HG03439 (cell line): Measurements from ENCODE around the gene KANSL1L.

Source experiments
- ATAC-seq: cut with Tn5 transposase; IDR thresholded peaks from one replicate; pipeline ENCODE4 v1.9.1; 2021; ENCODE audit warnings: mild to moderate bottlenecking, moderate library complexity; ENCODE audit not compliant: unreplicated experiment

KANSL1L gene

DNA sequence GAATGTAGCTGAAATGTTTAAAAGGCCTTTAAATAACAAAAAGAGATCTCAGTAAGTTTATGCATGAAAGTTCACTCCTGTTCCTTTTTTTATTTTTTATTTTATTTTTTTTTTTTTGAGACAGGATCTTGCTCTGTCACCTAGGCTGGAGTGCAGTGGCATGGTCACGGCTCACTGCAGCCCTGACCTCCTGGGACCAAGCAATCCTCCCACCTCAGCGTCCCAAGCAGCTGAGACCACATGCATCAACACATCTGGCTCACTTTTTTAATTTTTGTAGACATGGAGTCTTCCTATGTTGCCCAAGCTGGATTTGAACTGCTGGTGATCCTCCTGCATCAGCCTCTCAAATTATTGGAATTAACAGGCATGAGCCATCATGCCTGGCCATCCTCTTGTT lies 84.3 kb downstream of the KANSL1L start:
- no peak for ATAC-seq

DNA sequence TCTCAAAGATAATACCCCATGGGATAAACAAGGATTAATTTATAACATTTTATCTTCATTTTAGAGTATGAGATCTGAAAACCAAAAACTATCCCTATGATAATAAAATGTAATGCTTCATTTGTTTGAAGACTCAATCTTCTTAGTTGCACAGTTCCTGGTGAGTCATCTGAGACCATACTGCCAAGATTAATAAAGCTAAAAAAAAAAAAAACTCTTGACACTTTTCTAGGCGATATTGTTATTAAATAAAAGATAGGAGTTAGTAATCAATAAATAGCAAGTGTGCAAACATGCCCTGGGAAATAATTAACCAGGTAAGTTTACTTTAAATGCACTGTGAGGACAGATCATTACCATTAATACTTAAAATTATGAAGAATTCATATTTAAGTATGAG lies 84.9 kb downstream of the KANSL1L start:
- ATAC-seq = no peak

DNA sequence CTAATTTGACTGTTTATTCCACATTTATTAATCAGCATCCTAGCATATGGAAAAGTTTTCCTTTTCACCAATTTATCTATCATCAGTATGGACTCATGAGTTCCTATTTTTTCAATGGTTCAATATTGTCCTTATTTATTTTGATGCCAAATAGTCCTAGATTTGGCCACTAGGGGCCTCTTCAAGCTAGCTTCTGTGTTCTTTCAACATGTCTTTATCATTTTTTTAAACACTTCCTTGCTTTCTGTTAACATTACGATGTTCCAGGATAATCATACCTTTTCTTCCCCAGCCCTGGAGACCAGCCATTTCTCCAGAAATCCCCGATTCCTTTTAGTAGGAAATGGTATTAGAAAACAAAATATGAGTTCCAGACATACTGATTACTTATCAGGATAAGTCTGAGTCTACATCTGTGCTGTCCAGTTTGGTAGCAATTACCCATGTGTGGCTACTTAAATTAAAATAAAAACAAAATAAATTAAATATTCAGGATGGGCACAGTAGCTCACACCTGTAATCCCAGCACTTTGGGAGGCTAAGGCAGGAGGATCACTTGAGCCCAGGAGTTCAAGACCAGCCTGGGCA lies 98.2 kb downstream of the KANSL1L start:
- ATAC-seq = peak; percentile 77

DNA sequence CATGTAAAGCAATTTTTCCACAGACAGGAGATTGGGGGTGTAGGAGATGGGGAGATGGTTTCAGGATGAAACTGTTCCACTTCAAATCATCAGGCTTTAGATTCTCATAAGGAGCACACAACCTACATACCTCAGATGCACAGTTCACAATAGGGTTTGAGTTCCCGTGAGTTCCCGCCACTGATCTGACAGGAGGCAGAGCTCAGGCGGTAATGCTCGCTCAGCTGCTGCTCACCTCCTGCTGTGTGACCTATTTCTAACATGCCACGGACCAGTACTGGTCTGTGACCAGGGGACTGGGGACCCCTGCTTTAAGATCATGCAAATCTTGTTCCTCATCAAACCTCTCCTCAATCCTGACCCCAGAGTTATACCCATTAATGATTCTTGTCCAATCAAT lies 98.7 kb downstream of the KANSL1L start:
- ATAC-seq = no peak

DNA sequence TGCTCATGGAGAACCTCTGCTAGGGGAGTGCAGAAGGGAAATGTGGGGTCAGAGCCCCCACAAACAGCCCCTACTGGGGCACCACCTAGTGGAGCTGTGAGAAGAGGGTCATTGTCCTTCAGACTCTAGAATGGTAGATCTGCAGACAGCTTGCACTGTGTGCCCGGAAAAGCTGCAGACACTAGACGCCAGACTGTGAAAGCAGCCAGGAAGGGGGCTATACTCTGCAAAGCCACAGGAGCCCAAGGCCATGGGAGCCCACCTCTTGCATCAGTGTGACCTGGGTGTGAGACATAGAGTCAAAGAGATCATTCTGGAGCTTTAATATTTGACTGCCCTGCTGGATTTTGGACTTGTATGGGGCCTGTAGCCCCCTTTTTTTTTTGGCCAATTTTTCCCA lies 107.9 kb downstream of the KANSL1L start:
- ATAC-seq = no peak

DNA sequence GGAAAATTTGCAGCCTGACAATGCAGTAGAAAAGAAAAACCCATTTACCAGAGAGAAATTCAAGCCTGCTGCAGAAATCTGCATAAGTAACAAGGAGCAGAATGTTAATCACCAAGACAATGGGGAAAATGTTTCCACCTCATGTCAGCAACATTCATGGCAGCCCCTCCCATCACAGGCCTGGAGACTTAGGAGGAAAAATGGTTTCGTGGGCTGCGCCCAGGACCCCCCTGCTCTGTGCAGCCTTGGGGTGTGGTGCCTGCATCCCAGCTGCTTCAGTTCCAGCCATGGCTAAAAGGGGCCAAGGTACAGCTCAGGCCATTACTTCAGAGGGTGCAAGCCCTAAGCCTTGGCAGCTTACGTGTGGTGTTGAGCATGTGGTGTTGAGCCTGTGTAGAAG lies 115.4 kb downstream of the KANSL1L start:
- no peak for ATAC-seq

DNA sequence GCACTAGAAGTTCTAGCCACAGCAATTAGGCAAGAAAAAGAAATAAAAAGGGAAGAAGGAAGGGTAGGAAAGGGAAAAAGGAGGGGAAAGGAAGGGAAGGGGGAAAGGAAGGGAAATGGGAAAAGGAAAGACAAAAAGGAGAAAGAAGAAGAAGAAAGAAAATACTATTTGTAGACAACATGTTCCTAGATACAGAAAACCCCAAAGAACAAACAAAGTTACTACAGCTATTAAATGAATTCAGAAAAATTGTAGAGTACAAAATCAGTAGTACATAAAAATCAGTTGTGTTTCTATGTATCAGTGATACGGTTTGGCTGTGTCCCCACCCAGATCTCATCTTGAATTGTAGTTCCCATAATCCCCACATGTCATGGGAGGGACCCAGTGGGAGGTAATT lies 116.5 kb downstream of the KANSL1L start:
- ATAC-seq = no peak

DNA sequence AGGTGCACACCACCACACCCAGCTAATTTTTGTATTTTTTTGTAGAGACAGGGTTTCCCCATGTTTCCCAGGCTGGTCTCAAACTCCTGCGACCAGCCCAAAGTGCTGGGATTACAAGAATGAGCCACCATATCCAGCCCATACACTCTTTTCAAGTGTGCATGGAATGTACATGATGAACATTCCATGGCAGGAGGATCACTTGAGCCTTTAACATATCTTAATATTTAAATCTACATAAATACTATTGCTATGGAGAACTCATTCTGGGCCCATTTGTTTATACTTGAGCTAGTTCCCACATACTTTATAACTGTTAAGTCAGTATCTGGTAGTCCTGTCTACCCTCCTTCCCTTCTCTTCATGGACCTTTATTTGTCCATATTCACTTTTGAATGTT lies 120.3 kb downstream of the KANSL1L start:
- ATAC-seq = no peak

DNA sequence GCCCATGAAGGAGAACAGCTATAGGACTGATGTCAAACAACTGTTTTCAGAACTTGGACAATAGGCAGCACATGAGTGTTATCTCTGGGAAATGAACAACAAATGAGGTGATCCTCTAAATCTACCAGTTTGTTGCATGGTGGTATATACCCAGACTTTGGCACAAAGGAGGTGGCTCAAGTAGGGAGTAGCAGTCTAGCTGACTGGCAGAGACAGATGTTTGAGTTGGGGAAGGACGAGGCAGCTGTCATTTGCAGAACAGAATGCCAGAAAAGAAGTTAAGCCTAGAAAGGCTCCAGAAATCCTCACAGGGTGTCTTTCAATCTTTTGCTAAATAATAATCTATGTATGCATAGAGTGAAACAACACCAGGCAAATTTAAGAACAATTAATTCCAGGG lies 121.4 kb downstream of the KANSL1L start:
- no peak for ATAC-seq

DNA sequence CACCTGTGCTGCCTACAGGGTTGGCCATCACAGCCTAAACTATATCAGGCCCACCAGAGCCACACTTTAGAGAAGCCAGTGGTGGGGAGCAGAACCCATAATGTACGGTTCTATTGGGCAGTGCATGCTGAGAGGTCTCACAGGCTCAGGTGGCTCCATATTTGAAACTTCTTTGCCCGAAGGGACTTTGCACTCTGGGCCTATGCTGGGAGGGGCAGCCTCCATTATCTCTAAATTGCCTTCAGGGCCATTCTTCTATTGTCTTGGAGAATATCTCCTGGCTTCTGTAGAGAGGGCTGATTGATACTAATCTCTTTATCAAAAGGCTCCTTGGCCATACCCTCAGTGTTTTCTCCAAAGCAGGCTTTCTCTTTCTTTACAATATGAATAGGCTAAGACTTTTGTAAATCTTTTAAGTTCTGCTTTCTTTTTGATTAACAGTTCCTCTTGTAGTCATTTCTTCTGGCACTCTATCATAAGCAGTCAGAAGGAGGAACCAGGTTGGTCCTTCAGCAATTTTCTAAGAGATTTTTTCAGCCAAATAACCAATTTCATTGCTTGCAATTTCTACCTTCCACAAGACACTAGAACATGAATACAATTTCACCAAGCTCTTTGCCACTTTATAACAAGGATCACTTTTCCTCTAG lies 124.2 kb downstream of the KANSL1L start:
- no peak for ATAC-seq

DNA sequence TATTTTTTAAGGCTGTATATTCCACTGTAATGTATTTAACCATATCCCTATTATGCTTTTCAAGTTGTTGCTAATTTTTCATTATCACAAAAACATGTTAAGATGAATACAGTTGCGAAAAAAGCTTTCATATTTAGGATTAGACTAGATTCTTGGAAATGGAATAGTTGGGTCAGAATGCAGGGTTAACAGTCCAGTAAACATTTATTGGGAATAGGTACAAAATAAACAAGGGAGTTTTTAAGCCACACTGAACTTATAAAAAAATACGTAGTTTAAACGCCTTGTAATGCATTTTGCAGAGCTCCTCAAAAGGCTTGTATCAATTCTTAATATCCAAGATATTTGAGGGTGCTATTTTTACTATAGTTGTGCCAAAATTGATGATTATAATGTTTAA lies 133.1 kb downstream of the KANSL1L start:
- ATAC-seq = no peak

DNA sequence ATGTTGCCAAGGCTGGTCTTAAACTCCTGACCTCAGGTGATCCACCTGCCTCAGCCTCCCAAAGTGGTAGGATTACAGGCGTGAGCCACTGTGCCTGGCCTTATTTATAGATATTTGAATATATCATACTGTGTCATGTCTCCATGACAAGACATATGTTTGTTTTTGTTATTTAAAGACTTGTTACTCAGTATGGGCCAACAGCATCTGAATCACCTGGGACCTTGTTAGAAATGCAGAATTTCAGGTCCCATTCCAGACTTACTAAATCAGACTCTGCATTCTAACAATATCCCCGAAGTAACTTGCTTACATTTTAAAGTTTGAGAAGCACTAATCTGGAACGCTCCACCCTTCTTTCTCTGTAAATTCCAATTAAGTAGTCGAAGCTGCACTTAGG lies 135.5 kb downstream of the KANSL1L start:
- no peak for ATAC-seq

DNA sequence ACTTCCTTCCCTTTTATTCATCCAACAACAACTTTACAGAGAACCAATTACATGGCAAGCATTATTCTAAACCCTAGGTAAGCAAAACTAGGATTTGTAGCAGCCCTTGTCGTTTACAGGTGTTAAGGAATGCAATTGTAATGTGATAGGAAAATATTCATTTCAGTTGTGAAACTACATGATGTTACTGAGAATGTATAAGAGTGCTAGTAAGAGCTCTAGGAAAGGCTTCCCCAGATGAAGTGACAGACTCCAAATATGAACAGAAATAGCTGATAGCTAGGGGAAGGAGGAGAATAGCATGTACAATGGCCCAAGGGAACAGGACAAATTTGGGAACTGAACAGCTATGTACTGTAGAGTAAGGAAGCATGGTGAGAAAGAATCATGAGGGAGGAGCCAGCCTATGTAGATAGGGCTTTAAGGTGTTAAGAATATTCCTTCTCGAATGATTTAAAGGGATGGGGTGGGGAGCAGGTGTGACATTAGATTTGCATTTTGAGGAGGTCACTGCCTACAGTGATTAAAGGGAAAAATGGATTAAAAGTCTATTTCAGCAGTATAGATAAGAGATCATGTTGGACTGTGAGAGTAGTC lies 137.0 kb downstream of the KANSL1L start:
- no peak for ATAC-seq

DNA sequence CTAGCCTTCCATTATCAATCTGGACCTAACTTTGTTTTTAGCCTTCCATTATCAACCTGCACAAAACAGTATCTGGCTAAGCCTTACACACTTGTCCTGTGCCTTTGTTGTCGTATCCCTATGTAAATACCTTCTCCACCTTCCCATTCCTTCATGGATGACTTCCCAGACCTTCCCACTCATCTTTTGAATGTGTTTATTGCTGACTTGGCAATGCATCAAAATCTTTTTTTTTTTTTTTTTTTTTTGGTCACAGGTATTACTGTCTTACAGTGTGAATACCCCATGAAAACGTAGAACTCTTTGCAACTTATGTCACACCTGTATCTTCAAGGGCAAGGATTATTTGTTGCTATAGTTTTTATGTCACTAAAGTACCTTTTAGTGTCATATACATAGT lies 143.0 kb downstream of the KANSL1L start:
- no peak for ATAC-seq

DNA sequence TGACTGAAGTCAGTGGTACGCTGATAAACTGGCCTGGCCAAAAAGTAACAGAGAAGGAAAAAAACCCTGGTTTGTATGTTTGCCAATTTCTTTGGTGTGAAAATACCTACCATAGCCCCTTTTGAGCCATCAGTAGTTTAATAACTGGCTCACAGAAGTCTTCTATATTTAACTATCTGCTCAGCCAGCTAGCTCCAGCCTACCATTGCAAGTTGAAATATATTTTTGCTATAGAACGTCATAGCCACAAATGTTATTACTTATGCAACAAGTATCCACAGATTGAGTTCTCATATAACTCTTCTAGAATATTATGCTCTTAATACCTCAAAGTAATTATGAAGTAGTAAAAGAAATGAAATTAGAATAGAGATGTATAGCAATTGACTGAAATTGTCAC lies 143.6 kb downstream of the KANSL1L start:
- ATAC-seq = no peak

DNA sequence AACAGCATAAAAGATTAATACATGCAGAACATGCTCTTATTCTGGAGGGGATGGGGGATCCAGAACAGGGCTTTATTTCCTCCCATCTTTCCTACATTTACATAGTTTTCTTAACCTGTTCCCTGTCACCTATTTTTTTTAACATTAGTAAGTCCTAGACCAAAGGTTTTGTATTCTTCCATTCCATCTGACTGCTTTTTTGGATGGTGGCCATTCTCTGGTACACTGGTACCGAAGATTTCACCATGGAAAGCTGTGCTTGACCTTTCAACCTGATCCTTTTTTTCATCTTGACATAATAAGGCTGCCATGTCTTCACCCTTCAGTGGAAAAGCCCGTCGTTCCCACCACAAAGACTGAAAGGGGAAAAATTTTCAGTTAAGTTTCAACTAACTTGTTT lies 148.4 kb downstream of the KANSL1L start:
- ATAC-seq = no peak

DNA sequence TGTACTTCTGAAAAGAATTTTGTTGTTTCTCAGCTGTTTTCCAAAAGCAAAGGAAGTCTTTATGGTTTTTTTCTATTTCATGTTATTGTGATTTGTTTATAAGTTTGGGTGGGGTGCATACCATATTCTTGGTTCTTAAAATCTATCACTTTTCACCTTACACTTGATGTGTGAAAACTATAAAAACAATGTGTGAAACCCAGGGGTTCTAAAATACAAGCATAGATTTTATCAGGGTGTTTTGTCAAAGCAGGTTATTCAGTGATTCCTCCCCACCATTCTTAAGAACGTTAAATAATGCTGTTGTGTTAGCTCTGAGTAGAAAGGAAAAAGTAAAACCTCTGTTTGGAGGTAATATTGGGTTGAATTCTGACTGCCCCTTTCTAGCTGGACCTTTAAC lies 151.1 kb downstream of the KANSL1L start:
- ATAC-seq = no peak

DNA sequence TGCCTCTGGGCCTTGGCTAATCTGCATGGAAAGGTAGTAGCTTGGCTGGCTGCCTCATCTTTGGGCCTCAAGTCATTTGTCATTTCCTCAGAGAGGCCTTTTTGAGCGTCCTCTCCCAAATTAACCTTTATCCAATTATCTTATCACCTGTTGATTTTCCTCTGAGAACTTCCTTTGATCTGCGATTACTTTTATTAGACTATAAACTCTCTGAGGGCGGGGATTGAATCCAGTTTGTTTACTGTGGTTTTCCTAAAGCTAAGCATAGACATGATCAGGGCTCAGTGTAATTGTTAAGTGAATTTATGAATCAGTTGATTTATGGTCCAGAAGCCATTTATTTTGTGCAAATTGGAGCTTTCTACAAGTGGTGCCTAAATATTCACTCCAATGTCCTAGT lies 161.3 kb downstream of the KANSL1L start:
- ATAC-seq = no peak

DNA sequence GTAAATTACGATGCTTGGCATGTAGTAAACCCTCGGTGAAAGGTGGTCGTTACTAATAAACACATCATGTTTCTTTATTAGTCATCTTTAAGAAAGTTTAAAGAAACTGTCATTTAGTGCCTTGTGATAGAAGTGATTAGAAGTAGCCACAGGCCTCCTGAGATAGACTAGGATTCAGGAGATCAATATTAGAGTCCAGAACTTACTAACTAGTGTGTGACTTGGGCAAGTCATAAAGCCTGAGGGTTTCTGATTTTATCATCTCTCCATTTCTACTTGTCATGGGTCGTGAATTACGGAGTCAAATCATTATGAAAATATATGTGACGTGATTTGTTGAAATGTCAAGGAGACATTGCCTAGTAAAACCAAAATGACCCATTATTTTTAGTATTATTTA lies 162.1 kb downstream of the KANSL1L start:
- no peak for ATAC-seq

DNA sequence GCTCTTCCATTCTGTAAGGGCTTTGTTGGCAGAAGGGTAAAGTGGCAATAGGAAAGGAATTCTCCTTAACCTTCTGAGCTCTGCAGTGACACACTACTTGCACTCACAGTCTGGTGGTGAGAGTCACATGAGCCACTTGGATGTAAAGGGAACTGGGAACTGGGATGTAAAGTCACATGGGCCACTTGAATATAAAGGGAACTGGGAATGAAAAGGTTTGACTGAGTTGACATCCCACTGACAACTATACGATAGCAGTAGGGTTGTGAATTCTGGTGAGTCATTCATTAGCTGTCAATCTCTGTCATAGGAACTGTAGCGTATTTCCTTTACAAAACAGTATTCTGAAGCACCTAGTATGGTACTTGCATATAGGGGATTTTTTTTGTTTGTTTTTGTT lies 163.3 kb downstream of the KANSL1L start:
- no peak for ATAC-seq

DNA sequence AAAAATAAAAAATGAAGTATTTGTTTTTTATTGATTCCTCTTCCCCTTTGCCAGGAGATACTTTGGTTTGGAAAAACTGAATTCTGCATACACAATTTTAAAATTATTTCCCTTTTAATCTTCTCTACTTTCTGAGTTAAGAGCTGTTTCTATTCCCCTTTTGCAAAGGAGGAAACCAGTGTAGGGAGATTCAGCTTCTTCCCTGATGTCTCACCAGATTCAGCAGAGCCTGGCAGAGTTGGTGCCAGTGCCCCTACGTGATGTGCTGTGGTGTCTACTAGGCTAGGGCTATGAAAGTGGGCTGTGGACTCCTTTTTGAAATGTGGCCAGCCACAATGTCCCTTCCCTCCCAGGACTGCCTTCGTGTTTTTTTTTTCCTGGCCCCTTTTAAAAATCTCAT lies 166.3 kb downstream of the KANSL1L start:
- no peak for ATAC-seq

DNA sequence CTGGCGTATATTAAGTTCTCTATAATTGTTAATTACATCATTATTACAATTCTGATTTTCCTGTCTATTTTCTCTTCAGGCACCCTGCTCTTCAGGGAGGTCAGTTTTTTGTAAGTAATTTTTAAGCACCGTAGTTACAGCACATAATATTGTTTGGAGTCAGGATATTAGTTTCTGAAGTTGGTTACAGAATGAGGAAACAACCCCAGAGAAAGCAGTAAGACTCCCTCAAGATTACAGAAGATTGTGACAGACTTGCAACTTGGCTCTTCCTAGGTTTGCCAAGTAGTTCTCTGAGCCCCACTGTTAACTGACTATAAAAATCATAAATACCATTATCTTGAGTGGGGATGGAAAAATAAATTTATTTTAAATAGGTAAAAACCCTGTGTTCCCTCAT lies 167.8 kb downstream of the KANSL1L start:
- ATAC-seq = no peak
